MM.1S (cell line): ENCODE results near the gene PIGN.

Experiments
- DNase-seq: peaks from one replicate; pipeline ENCODE4 v3.0.0-alpha.2; 2015
- H2AFZ ChIP-seq: fragments of 300-600 bp; sonication (generic); 2 replicates; pipeline ENCODE4 v1.6.0; 2016; ENCODE audit warnings: antibody characterized with exemption, low read length
- H3F3A ChIP-seq: fragments of 300-600 bp; sonication (generic); 2 replicates; pipeline ENCODE4 v1.6.1; 2016; ENCODE audit warnings: mild to moderate bottlenecking, antibody characterized with exemption, low read length, moderate library complexity, mixed read lengths; ENCODE audit not compliant: insufficient read depth
- H3K27ac ChIP-seq: fragments of 300-600 bp; sonication (generic); 2 replicates; pipeline ENCODE4 v1.5.1; 2016; ENCODE audit warnings: mild to moderate bottlenecking, low read length
- H3K27me3 ChIP-seq: fragments of 300-600 bp; sonication (generic); replicated peaks from 2 replicates; pipeline ENCODE4 v1.6.0; 2016; ENCODE audit warnings: low read length; ENCODE audit not compliant: insufficient read depth
- H3K36me3 ChIP-seq: fragments of 300-600 bp; sonication (generic); replicated peaks from 2 replicates; pipeline ENCODE4 v1.6.1; 2016; ENCODE audit warnings: mild to moderate bottlenecking, low read length, mixed read lengths; ENCODE audit not compliant: insufficient read depth
- H3K4me1 ChIP-seq: fragments of 300-600 bp; sonication (generic); 2 replicates; pipeline ENCODE4 v1.6.1; 2016; ENCODE audit warnings: low read length, mixed read lengths
- H3K4me2 ChIP-seq: fragments of 300-600 bp; sonication (generic); 2 replicates; pipeline ENCODE4 v1.6.0; 2016; ENCODE audit warnings: low read depth, low read length
- H3K4me3 ChIP-seq: fragments of 300-600 bp; sonication (generic); 2 replicates; pipeline ENCODE4 v1.5.1; 2016; ENCODE audit warnings: low read length, mixed read lengths
- H3K79me2 ChIP-seq: fragments of 300-600 bp; sonication (generic); 2 replicates; pipeline ENCODE4 v1.6.1; 2016; ENCODE audit warnings: mixed run types, low read length, mixed read lengths
- H3K9ac ChIP-seq: fragments of 300-600 bp; sonication (generic); 2 replicates; pipeline ENCODE4 v1.6.1; 2016; ENCODE audit warnings: low read length, mixed read lengths
- H3K9me2 ChIP-seq: fragments of 300-600 bp; sonication (generic); replicated peaks from 2 replicates; pipeline ENCODE4 v1.6.1; 2016; ENCODE audit warnings: mild to moderate bottlenecking, low read length, mixed read lengths; ENCODE audit not compliant: insufficient read depth
- H3K9me3 ChIP-seq: fragments of 300-600 bp; sonication (generic); replicated peaks from 2 replicates; pipeline ENCODE4 v1.6.1; 2016; ENCODE audit warnings: mild to moderate bottlenecking, low read length, mixed read lengths; ENCODE audit not compliant: insufficient read depth
- H4K20me1 ChIP-seq: fragments of 300-600 bp; sonication (generic); 2 replicates; pipeline ENCODE4 v1.6.1; 2016; ENCODE audit warnings: mild to moderate bottlenecking, low read length, moderate library complexity, mixed read lengths; ENCODE audit not compliant: insufficient read depth
- CTCF ChIP-seq: fragments of 300-600 bp; sonication (generic); IDR thresholded peaks from 2 replicates; pipeline ENCODE4 v1.5.1; 2016; ENCODE audit warnings: antibody characterized with exemption, low read length, mixed read lengths
- EZH2 ChIP-seq: fragments of 300-600 bp; sonication (generic); optimal IDR thresholded peaks from 2 replicates; pipeline ENCODE3; 2017; ENCODE audit warnings: low read depth, mild to moderate bottlenecking, antibody characterized with exemption, low read length, mixed read lengths
- EZH2phosphoT487 ChIP-seq: fragments of 300-600 bp; sonication (generic); IDR thresholded peaks from 2 replicates; pipeline ENCODE4 v1.6.1; 2018; ENCODE audit warnings: antibody characterized with exemption, low read length

The PIGN gene

GRCh38 chr18:62071071-62071470 is 115.8 kb downstream of the PIGN start:
- H3K4me2 ChIP-seq, result no peak overlapping the region
- H3K9me3 ChIP-seq, result no peaks in the 10 kb centered on the region
- H3K27ac ChIP-seq, result no peak overlapping the region
- no peaks in the 10 kb centered on the region for H3K4me1 ChIP-seq
- no peaks in the 10 kb centered on the region for H3K27me3 ChIP-seq
- no peaks in the 10 kb centered on the region for H3K9me2 ChIP-seq
- H3F3A ChIP-seq, result no peaks in the 10 kb centered on the region
- no peak overlapping the region for H3K4me3 ChIP-seq
- no peak overlapping the region for H3K9ac ChIP-seq
- TF ChIP-seq EZH2phosphoT487 (no peak), EZH2 (no peak), CTCF (no peak)
- no peak for DNase-seq
- no peaks in the 10 kb centered on the region for H3K79me2 ChIP-seq
- H3K36me3 ChIP-seq, result no peaks in the 10 kb centered on the region
- H4K20me1 ChIP-seq, result no peaks in the 10 kb centered on the region
- H2AFZ ChIP-seq, result no peak overlapping the region

GRCh38 chr18:62070302-62070701 is 116.6 kb downstream of the PIGN start:
- Histone ChIP-seq H3K79me2 (no peaks in the 10 kb centered on the region), H3K9me3 (no peaks in the 10 kb centered on the region)

GRCh38 chr18:62069556-62069955 is 117.3 kb downstream of the PIGN start:
- Histone ChIP-seq H3K27ac (no peak overlapping the region), H2AFZ (no peak overlapping the region), H3K36me3 (no peaks in the 10 kb centered on the region), H3K79me2 (no peaks in the 10 kb centered on the region), H3K9me2 (no peaks in the 10 kb centered on the region), H3K9ac (no peak overlapping the region), H4K20me1 (no peaks in the 10 kb centered on the region), H3K4me1 (no peaks in the 10 kb centered on the region), H3K4me2 (no peak overlapping the region), H3K4me3 (no peak overlapping the region), H3F3A (no peaks in the 10 kb centered on the region), H3K9me3 (no peaks in the 10 kb centered on the region), H3K27me3 (no peaks in the 10 kb centered on the region)
- TF ChIP-seq EZH2phosphoT487, result no peak
- no peak for TF ChIP-seq EZH2
- TF ChIP-seq CTCF, result no peak
- DNase-seq, result no peak

More at GRCh38 chr18:62070302-62070701, 116.6 kb downstream of the PIGN start:
- no peak overlapping the region for H3K4me2 ChIP-seq
- DNase-seq, result no peak
- H3K4me3 ChIP-seq, result no peak overlapping the region
- H2AFZ ChIP-seq, result no peak overlapping the region
- H3K9ac ChIP-seq, result no peak overlapping the region
- H3K4me1 ChIP-seq, result no peaks in the 10 kb centered on the region
- no peaks in the 10 kb centered on the region for H3F3A ChIP-seq
- H3K27me3 ChIP-seq, result no peaks in the 10 kb centered on the region
- H3K36me3 ChIP-seq, result no peaks in the 10 kb centered on the region
- H4K20me1 ChIP-seq, result no peaks in the 10 kb centered on the region
- H3K9me2 ChIP-seq, result no peaks in the 10 kb centered on the region
- TF ChIP-seq EZH2, result no peak
- TF ChIP-seq EZH2phosphoT487, result no peak
- TF ChIP-seq CTCF, result no peak
- H3K27ac ChIP-seq, result no peak overlapping the region
